ENCODE data around the gene ATP8B4. TPM values are rescaled to one million over a fixed set of nuclear protein-coding genes. Genes with fewer than 3 reads are reported as not detected.
"Not testable (repeated sequence)": the region's sequence is repeated elsewhere in the genome, so short reads cannot be mapped to it uniquely, and the experiment has no call there.

Gene ATP8B4
- total RNA-seq, 2 donors from 2014 or later: 8.3 to 55.7 TPM

DNA sequence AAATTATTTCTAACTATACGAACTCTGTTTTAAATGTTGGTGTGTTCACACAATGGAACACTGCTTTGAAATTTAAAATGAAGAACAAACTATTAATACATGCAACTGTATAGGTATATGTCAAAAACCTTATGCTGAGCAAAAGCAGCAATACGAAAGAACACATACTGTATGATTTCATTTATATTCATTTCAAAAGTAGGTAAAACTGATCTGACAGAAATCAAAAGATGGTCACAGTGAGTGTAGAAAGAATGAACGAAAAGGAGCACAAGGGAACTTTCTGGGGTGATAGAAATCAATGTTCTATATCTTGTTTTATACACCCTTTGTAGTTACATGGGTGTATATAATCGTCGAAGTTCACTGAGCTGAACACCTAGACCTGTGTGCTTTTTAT is 12.6 kb downstream of the ATP8B4 start:
- TF ChIP-seq POLR2AphosphoS5 (IDR thresholded peaks at IDR 0.05) (no peak), POLR2A (IDR thresholded peaks at IDR 0.05) (no peak)
- TF ChIP-seq, protein P1, sequence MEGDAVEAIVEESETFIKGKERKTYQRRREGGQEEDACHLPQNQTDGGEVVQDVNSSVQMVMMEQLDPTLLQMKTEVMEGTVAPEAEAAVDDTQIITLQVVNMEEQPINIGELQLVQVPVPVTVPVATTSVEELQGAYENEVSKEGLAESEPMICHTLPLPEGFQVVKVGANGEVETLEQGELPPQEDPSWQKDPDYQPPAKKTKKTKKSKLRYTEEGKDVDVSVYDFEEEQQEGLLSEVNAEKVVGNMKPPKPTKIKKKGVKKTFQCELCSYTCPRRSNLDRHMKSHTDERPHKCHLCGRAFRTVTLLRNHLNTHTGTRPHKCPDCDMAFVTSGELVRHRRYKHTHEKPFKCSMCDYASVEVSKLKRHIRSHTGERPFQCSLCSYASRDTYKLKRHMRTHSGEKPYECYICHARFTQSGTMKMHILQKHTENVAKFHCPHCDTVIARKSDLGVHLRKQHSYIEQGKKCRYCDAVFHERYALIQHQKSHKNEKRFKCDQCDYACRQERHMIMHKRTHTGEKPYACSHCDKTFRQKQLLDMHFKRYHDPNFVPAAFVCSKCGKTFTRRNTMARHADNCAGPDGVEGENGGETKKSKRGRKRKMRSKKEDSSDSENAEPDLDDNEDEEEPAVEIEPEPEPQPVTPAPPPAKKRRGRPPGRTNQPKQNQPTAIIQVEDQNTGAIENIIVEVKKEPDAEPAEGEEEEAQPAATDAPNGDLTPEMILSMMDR (IDR thresholded peaks at IDR 0.05): no peak
- H3K27ac ChIP-seq: no peak overlapping the region
- WGBS: 93% methylated on average over 5 of the region's 5 CpGs
- H3K36me3 ChIP-seq: no peaks in the 10 kb centered on the region
- intact Hi-C loops (cut with DNase I): no loop called here
- no peak overlapping the region for H3K4me3 ChIP-seq
- no peak for DNase-seq (ENCODE audit: low spot score)
- no peaks in the 10 kb centered on the region for H3K9me3 ChIP-seq
- no peaks in the 10 kb centered on the region for H3K4me1 ChIP-seq (replicated peaks)
- no peaks in the 10 kb centered on the region for H3K27me3 ChIP-seq (replicated peaks; ENCODE audit: insufficient read depth)

DNA sequence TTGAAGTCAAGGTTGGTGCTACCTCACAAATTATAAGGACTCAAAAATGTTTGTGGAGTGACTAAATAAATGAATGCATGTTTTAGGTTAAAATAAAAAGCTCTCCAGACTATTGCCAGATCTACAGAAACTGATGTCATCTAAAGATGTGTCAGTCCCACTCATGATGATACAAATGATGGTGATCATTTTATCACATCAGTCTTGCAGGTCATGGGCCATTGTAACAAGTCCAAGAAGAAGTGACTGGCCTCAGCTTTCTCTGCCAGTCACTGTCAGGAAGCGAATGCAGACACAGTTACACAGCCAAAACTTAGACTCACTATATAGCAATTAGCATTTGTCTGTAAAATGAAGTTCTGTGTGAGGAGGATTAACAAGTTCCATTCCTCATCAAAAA is 18.5 kb downstream of the ATP8B4 start:
- Histone ChIP-seq H3K9me3 (no peaks in the 10 kb centered on the region), H3K27ac (no peak overlapping the region), H3K27me3 (replicated peaks; ENCODE audit: insufficient read depth) (no peaks in the 10 kb centered on the region), H3K4me3 (no peak overlapping the region), H3K4me1 (replicated peaks) (no peaks in the 10 kb centered on the region), H3K36me3 (no peaks in the 10 kb centered on the region)
- intact Hi-C loops (cut with DNase I): no loop called here
- DNase-seq (ENCODE audit: low spot score): no peak
- no peak for TF ChIP-seq POLR2AphosphoS5 (IDR thresholded peaks at IDR 0.05)
- TF ChIP-seq POLR2A (IDR thresholded peaks at IDR 0.05): no peak
- TF ChIP-seq, protein P1 (IDR thresholded peaks at IDR 0.05): no peak
- 88% methylated on average over 1 of the region's 1 CpG for WGBS

DNA sequence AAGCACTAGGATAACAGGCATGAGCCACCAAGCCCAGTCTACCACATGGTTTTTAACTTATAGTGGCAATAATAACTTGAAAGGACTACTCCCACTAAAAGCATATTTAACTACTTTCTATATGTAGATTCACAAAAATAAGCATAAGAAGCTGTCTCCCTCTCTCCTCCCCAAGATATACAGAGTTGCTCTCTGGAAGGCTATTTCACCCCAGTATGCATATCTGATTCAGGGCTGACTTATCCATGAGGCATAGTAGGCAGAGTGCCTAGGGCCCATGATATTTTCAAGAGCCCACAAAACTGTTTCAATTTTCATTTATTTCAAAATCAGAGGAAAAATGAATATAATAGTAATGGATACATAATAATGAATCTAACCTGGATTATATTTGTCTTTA is 20.5 kb downstream of the ATP8B4 start:
- DNase-seq (ENCODE audit: low spot score): no peak
- H3K36me3 ChIP-seq: no peaks in the 10 kb centered on the region
- TF ChIP-seq, protein P1 (IDR thresholded peaks at IDR 0.05): no peak
- TF ChIP-seq POLR2A (IDR thresholded peaks at IDR 0.05): no peak
- TF ChIP-seq POLR2AphosphoS5 (IDR thresholded peaks at IDR 0.05): no peak
- intact Hi-C loops (cut with DNase I): no loop called here
- no peak overlapping the region for H3K4me3 ChIP-seq
- H3K4me1 ChIP-seq (replicated peaks): no peaks in the 10 kb centered on the region
- no peak overlapping the region for H3K27ac ChIP-seq
- no peaks in the 10 kb centered on the region for H3K27me3 ChIP-seq (replicated peaks; ENCODE audit: insufficient read depth)
- no peaks in the 10 kb centered on the region for H3K9me3 ChIP-seq

DNA sequence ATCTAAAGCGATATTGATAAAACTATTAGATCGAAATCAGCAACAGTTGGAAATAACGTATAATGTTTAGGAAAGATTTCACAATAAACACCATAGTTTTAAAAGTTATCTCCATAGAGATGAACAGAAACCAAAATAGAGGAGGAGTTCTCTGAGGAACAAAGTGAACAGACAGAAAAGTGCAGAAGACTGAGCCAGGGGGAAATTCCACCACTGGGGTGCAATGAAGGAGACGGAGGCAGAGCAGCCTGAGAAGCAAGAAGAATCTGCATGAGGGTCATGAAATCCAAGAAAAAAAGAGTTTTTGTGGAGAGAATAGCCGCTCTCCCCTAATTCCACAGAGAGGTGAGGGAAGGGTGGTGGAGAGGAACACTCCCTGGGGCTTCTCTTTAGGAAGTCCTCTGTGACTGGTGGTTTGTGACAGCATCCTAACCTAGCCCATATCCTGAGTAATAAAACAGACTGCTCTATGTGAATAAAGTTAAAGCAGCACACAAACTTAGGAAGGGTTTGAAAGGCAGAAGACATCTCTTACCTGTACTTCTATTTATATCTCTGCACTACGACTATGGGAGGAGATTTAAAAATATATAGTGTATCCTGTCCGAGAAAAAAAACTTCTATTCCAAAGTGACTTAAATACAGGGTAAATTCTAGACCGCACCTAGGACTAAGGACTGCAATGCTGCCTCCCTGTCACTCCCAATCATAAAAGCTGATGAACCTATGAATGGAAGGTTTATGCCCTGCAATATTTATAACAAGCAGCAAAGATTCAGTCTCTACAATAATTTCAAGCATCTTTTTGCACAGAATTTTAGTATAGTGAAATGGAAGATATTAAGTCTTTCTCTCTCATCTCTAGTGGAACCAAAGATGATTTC is 22.9 kb downstream of the ATP8B4 start:
- Histone ChIP-seq H3K27ac (no peak overlapping the region), H3K9me3 (no peaks in the 10 kb centered on the region), H3K4me3 (no peak overlapping the region), H3K36me3 (no peaks in the 10 kb centered on the region), H3K27me3 (replicated peaks; ENCODE audit: insufficient read depth) (no peaks in the 10 kb centered on the region), H3K4me1 (replicated peaks) (no peaks in the 10 kb centered on the region)
- TF ChIP-seq POLR2AphosphoS5 (IDR thresholded peaks at IDR 0.05) (no peak), POLR2A (IDR thresholded peaks at IDR 0.05) (no peak)
- TF ChIP-seq, protein P1 (IDR thresholded peaks at IDR 0.05): no peak
- DNase-seq (ENCODE audit: low spot score): no peak
- 73% methylated on average over 8 of the region's 8 CpGs for WGBS
- intact Hi-C loops (cut with DNase I): no loop called here

DNA sequence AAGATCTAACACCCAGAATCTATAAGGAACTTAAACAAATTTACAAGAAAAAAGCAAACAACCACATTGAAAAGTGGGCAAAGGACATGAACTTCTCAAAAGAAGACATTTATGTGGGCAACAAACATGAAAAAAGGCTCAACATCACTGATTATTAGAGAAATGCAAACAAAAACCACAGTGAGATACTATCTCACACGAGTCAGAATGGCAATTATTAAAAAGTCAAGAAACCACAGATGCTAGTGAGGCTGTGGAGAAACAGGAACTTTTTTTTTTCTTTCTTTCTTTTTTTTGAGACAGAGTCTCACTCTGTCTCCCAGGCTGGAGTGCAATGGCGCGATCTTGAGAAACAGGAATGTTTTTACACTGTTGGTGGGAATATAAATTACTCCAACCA is 29.6 kb downstream of the ATP8B4 start:
- intact Hi-C loops (cut with DNase I); H3K4me1 ChIP-seq (replicated peaks); H3K36me3 ChIP-seq: not testable (repeated sequence)

More for the DNA sequence above, 29.6 kb downstream of the ATP8B4 start:
- not testable (repeated sequence) for H3K9me3 ChIP-seq; DNase-seq (ENCODE audit: low spot score); H3K27ac ChIP-seq; H3K4me3 ChIP-seq; H3K27me3 ChIP-seq (replicated peaks; ENCODE audit: insufficient read depth)
- 26% methylated on average over 3 of the region's 3 CpGs for WGBS

Data from prostate gland (tissue), 2 donors.